ENCODE results near the gene MAP7D3.

DNA sequence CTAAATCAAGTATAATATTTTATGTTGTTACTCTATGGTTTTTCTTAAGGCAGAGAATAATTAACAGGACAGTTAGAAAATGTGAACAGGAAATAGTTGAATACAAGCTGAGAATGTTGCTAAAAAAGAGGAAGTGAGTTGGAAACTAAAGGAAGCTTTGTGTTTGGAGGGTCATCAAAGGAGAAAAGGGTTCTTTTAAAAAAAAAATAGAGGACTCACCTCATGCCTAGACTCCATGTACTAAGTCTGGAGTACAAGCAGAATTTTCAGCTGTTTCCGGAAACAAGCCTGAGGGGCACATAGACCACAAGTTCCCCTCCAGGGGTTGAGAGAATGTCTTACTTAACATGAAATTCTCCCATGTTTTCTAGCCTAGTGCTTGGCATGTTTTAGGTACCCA lies 20.1 kb upstream of the MAP7D3 start:
- TF ChIP-seq, protein P1, sequence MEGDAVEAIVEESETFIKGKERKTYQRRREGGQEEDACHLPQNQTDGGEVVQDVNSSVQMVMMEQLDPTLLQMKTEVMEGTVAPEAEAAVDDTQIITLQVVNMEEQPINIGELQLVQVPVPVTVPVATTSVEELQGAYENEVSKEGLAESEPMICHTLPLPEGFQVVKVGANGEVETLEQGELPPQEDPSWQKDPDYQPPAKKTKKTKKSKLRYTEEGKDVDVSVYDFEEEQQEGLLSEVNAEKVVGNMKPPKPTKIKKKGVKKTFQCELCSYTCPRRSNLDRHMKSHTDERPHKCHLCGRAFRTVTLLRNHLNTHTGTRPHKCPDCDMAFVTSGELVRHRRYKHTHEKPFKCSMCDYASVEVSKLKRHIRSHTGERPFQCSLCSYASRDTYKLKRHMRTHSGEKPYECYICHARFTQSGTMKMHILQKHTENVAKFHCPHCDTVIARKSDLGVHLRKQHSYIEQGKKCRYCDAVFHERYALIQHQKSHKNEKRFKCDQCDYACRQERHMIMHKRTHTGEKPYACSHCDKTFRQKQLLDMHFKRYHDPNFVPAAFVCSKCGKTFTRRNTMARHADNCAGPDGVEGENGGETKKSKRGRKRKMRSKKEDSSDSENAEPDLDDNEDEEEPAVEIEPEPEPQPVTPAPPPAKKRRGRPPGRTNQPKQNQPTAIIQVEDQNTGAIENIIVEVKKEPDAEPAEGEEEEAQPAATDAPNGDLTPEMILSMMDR (IDR thresholded peaks at IDR 0.05), result no peak
- no peak for TF ChIP-seq EP300 (IDR thresholded peaks at IDR 0.05; ENCODE audit: low read depth)
- no peak for TF ChIP-seq POLR2AphosphoS5 (IDR thresholded peaks at IDR 0.05)
- TF ChIP-seq POLR2A (IDR thresholded peaks at IDR 0.05), result no peak

Measured in transverse colon (tissue), 4 donors.